ENCODE data around the gene APBB3.
"Not testable (repeated sequence)": the region's sequence is repeated elsewhere in the genome, so short reads cannot be mapped to it uniquely, and the experiment has no call there.

The APBB3 gene

GRCh38 chr5:140564196-140565023 is at the start of gene APBB3, which contains the start of gene SLC35A4:
Gene APBB3 (minus strand): TSS chr5:140564598. CDS start chr5:140564245, 353 bp downstream.
Gene SLC35A4 (plus strand): TSS chr5:140564828. CDS start chr5:140567170, 2,342 bp downstream.
- peak; percentile 89 for DNase-seq (ENCODE audit: low spot score)

GRCh38 chr5:140611020-140611521 is 46.7 kb upstream of the APBB3 start:
- DNase-seq (ENCODE audit: low spot score): no peak

- no peak for DNase-seq (ENCODE audit: low spot score)
Observed at GRCh38 chr5:140609126-140609525, 44.7 kb upstream of the APBB3 start.

GRCh38 chr5:140608722-140609121 is 44.3 kb upstream of the APBB3 start:
- no peak for DNase-seq (ENCODE audit: low spot score)

- no peak for DNase-seq (ENCODE audit: low spot score)
Observed at GRCh38 chr5:140607031-140607430, 42.6 kb upstream of the APBB3 start.

GRCh38 chr5:140605879-140606278 is 41.5 kb upstream of the APBB3 start:
- no peak for DNase-seq (ENCODE audit: low spot score)

GRCh38 chr5:140603734-140604133 is 39.3 kb upstream of the APBB3 start:
- DNase-seq (ENCODE audit: low spot score): no peak

GRCh38 chr5:140603446-140603698 is 39.0 kb upstream of the APBB3 start:
- not testable (repeated sequence) for DNase-seq (ENCODE audit: low spot score)

GRCh38 chr5:140602147-140602546 is 37.7 kb upstream of the APBB3 start:
- DNase-seq (ENCODE audit: low spot score): no peak

GRCh38 chr5:140600096-140600495 is 35.7 kb upstream of the APBB3 start:
- DNase-seq (ENCODE audit: low spot score): no peak

- no peak for DNase-seq (ENCODE audit: low spot score)
Observed at GRCh38 chr5:140598836-140599235, 34.4 kb upstream of the APBB3 start.

GRCh38 chr5:140596321-140596741 is 31.9 kb upstream of the APBB3 start:
- DNase-seq (ENCODE audit: low spot score): no peak

GRCh38 chr5:140595538-140596300 is 31.3 kb upstream of the APBB3 start:
- no peak for DNase-seq (ENCODE audit: low spot score)

- no peak for DNase-seq (ENCODE audit: low spot score)
Observed at GRCh38 chr5:140594169-140594568, 29.8 kb upstream of the APBB3 start.

- DNase-seq (ENCODE audit: low spot score): not testable (repeated sequence)
Observed at GRCh38 chr5:140593070-140593469, 28.7 kb upstream of the APBB3 start.

- no peak for DNase-seq (ENCODE audit: low spot score)
Observed at GRCh38 chr5:140591747-140592372, 27.5 kb upstream of the APBB3 start.

- DNase-seq (ENCODE audit: low spot score): no peak
Observed at GRCh38 chr5:140590861-140591260, 26.5 kb upstream of the APBB3 start.

GRCh38 chr5:140588311-140589070 is 24.1 kb upstream of the APBB3 start:
- DNase-seq (ENCODE audit: low spot score): no peak

- DNase-seq (ENCODE audit: low spot score): no peak
Observed at GRCh38 chr5:140587495-140587894, 23.1 kb upstream of the APBB3 start.

GRCh38 chr5:140579188-140579747 is 14.9 kb upstream of the APBB3 start:
- DNase-seq (ENCODE audit: low spot score): not testable (repeated sequence)

- no peak for DNase-seq (ENCODE audit: low spot score)
Observed at GRCh38 chr5:140576776-140577201, 12.4 kb upstream of the APBB3 start.

GRCh38 chr5:140575309-140575708 is 10.9 kb upstream of the APBB3 start:
- DNase-seq (ENCODE audit: low spot score): peak; percentile 53
